MM.1S (cell line): Measurements from ENCODE around the gene CEBPE.

Source experiments
- CTCF ChIP-seq: fragments of 300-600 bp; sonication (generic); IDR thresholded peaks from 2 replicates; pipeline ENCODE4 v1.5.1; 2016; ENCODE audit warnings: antibody characterized with exemption, low read length, mixed read lengths
- EZH2 ChIP-seq: fragments of 300-600 bp; sonication (generic); optimal IDR thresholded peaks from 2 replicates; pipeline ENCODE3; 2017; ENCODE audit warnings: low read depth, mild to moderate bottlenecking, antibody characterized with exemption, low read length, mixed read lengths
- EZH2phosphoT487 ChIP-seq: fragments of 300-600 bp; sonication (generic); IDR thresholded peaks from 2 replicates; pipeline ENCODE4 v1.6.1; 2018; ENCODE audit warnings: antibody characterized with exemption, low read length

GRCh38 chr14:23125011-23125410 is 6.0 kb upstream of the CEBPE start:
- TF ChIP-seq CTCF (no peak), EZH2 (no peak), EZH2phosphoT487 (no peak)
